MG63 (cell line): ENCODE measurements around the gene ATOH1. TPM values are rescaled to one million over a fixed set of nuclear protein-coding genes. Genes with fewer than 3 reads are reported as not detected.
A peak's percentile ranks its signal among the peaks of the same experiment; 100 is the strongest.

Experiments used
- DNase-seq: peaks from one replicate; pipeline ENCODE4 v3.0.0-alpha.2; 2020
- H3K27me3 ChIP-seq: fragments of 250-450 bp; sonication (Bioruptor Pico); 2 replicates; pipeline ENCODE4 v1.5.1; 2020; ENCODE audit warnings: mild to moderate bottlenecking, moderate library complexity
- H3K36me3 ChIP-seq: fragments of 250-450 bp; sonication (Bioruptor Pico); 2 replicates; pipeline ENCODE4 v1.5.1; 2020; ENCODE audit warnings: mild to moderate bottlenecking, moderate library complexity
- H3K4me3 ChIP-seq: fragments of 250-450 bp; sonication (Bioruptor Pico); 2 replicates; pipeline ENCODE4 v1.5.1; 2020; ENCODE audit warnings: mild to moderate bottlenecking, moderate library complexity
- H3K9me3 ChIP-seq: fragments of 250-450 bp; sonication (Bioruptor Pico); 2 replicates; pipeline ENCODE4 v1.5.1; 2020; ENCODE audit warnings: mild to moderate bottlenecking, moderate library complexity
- total RNA-seq: library from RNA; depleted of rRNA; stranded (reverse); fragments of >200 nt; shearing (Covaris generic); gene quantifications from 2 replicates; pipeline ENCODE4 v1.2.3, GENCODE V29; 2014; ENCODE audit warnings: low replicate concordance; rRNA removed

The ATOH1 gene, protein sequence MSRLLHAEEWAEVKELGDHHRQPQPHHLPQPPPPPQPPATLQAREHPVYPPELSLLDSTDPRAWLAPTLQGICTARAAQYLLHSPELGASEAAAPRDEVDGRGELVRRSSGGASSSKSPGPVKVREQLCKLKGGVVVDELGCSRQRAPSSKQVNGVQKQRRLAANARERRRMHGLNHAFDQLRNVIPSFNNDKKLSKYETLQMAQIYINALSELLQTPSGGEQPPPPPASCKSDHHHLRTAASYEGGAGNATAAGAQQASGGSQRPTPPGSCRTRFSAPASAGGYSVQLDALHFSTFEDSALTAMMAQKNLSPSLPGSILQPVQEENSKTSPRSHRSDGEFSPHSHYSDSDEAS
- not detected in 2 replicates for total RNA-seq

DNA sequence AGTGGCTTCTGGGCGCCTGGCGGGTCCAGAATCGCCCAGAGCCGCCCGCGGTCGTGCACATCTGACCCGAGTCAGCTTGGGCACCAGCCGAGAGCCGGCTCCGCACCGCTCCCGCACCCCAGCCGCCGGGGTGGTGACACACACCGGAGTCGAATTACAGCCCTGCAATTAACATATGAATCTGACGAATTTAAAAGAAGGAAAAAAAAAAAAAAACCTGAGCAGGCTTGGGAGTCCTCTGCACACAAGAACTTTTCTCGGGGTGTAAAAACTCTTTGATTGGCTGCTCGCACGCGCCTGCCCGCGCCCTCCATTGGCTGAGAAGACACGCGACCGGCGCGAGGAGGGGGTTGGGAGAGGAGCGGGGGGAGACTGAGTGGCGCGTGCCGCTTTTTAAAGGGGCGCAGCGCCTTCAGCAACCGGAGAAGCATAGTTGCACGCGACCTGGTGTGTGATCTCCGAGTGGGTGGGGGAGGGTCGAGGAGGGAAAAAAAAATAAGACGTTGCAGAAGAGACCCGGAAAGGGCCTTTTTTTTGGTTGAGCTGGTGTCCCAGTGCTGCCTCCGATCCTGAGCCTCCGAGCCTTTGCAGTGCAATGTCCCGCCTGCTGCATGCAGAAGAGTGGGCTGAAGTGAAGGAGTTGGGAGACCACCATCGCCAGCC is at the start of gene ATOH1:
Gene ATOH1, plus strand, starts transcription at position 422 of the 663 bp plus-strand sequence. Its CDS starts 174 bp downstream, at position 596.
- DNase-seq = peak; percentile 2
- Histone ChIP-seq H3K9me3 (no peaks in the 10 kb centered on the region), H3K27me3 (peaks cover 27% of the 10 kb centered on the region), H3K4me3 (no peak within 1 kb of the TSS), H3K36me3 (no peaks in the 10 kb centered on the region)

DNA sequence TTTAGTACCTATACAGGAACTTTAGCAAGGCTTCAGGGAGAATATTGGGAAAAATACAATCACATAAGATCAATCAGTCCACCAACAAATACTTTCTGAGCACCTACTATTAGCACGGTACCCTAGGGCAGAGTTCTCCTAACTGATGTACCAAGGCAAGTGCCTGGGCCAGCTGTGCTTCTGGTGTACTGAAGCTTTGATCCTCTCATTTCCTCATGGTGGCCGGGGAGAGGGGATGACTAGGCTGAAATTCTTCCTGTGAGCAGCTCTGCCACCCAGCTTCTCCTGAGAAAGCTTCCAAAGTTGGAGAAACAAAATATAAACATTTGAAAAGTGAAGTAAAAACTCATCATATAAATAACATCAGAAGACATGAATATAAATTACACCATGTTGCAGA is 49.3 kb upstream of the ATOH1 start:
- Histone ChIP-seq H3K4me3 (no peak overlapping the region), H3K27me3 (no peaks in the 10 kb centered on the region), H3K9me3 (no peaks in the 10 kb centered on the region), H3K36me3 (no peaks in the 10 kb centered on the region)
- no peak for DNase-seq

DNA sequence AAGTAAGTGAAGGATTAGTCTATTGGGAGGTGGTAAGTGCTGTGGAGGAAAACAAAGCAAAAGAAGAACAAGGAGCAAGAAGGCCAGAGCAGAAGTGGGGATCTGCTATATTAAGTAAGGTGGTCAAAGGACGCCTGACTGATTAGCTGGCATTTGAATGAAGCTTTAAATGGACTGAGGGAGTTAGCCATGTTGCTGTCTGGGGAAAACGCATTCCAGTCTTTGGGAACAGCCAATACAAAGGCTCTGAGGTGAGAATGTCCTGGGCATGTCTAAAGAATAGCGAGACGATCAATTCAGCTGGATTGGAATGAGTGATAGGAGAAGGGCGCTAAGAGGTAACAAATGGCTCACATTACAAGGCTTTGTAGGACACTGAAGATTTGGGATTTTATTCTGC is 48.5 kb upstream of the ATOH1 start:
- Histone ChIP-seq H3K9me3 (no peaks in the 10 kb centered on the region), H3K27me3 (no peaks in the 10 kb centered on the region), H3K4me3 (no peak overlapping the region), H3K36me3 (no peaks in the 10 kb centered on the region)
- no peak for DNase-seq

DNA sequence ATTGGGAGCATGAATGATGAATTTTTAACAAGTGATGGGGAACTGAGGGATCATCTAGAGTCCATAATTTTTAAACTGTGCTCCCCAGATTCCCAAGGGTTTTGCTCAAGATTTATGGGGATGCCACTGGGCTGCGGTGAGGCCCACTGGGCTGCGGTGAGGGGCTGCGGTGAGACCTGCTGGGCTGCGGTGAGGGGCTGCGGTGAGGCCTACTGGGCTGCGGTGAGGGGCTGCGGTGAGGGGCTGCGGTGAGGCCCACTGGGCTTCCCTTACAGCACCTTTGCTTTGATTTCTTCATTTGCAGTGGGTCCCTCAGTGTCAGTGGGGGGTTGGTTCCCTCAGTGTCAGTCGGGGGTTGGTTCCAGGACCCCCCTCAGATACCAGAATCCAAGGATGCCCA is 47.4 kb upstream of the ATOH1 start:
- DNase-seq = no peak
- H3K36me3 ChIP-seq = no peaks in the 10 kb centered on the region
- no peaks in the 10 kb centered on the region for H3K9me3 ChIP-seq
- H3K27me3 ChIP-seq = no peaks in the 10 kb centered on the region
- no peak overlapping the region for H3K4me3 ChIP-seq

DNA sequence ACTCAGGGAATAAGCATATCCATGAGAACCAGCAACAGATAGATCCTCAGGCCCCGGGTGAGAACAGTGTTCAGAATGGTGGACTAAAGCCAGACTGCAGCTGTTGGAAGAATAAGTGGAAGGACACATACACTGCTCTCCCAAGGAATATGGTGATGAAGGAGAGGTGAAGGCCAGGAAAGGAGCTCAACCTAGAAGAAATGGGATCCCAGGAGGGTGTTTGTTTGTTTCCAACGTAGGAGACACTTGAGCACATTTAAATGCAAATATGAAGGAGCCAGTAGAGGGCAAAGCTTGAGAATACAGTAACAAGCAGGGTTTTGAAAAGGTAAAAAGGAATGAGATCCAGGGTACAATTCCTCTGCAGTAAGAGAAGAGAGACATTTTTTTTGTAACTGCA is 42.4 kb upstream of the ATOH1 start:
- no peak for DNase-seq
- no peaks in the 10 kb centered on the region for H3K36me3 ChIP-seq
- H3K9me3 ChIP-seq = no peaks in the 10 kb centered on the region
- no peaks in the 10 kb centered on the region for H3K27me3 ChIP-seq
- H3K4me3 ChIP-seq = no peak overlapping the region

DNA sequence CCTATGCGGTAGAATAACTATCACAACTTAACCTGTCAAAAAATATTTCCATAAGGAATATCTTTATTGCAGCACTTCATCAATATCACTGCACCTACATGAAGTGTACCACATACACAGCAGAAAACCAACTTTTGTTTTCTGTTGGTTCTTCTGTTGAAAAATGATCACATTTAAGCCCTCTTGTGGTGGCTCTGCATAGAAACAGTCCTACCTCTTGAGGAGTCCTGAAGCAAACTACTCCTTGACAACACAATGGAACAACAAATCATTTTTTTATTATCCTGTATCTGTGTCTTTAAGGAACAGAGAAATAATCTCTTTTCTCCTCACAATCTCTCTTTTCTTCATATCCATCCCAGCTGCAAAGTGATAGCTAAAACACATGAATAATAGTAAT is 39.8 kb upstream of the ATOH1 start:
- H3K9me3 ChIP-seq = no peaks in the 10 kb centered on the region
- DNase-seq = no peak
- no peaks in the 10 kb centered on the region for H3K27me3 ChIP-seq
- no peak overlapping the region for H3K4me3 ChIP-seq
- H3K36me3 ChIP-seq = no peaks in the 10 kb centered on the region

DNA sequence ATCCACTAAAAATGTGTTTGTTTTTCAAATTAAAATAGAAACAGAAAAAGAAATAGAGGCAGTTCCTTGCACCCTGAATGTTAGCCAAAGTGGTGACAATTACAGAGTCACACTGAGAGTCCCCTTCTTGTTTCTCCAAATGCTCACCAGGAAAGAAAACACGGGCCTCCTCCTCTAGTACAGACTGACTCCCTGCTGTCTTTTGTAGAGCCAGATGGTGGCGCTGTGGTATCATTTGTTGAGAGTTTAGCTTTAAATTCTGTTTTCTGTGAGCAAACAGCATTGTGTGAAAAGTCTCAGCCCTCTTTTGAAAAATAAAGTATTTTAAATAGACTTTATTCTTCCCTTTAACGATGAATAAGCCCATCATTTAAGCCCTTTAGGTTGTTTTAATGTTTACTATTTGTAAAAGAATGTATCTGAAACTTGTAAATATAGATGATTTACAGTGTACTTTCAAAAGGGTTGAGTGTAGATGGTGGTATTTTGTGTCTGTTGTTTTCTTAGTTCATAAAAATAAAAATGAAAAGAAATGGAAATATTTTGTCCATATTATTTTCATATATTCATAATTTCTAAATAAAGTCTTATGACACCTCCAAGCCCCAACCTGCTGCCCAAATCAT is 36.9 kb upstream of the ATOH1 start:
- no peak for DNase-seq
- Histone ChIP-seq H3K27me3 (no peaks in the 10 kb centered on the region), H3K36me3 (no peaks in the 10 kb centered on the region), H3K9me3 (no peaks in the 10 kb centered on the region), H3K4me3 (no peak overlapping the region)

DNA sequence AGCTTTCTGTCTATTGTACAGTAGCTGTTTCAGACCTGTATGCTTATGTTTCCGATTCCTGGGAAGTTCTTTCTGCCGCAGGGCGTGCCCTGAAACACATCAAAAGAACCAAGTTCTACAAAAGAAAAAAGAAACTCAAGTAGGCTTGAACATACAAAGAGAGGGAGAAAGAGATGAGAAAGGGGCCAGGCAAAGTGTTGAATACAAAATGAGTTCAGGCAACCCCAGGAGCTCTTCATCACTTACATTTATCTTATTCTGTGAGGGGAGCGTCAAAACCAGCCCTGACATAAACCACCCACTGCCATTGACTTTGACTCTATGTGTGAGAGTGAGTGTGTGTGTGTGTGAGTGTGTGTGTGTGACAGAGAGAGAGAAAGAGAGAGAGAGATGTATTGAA is 26.5 kb upstream of the ATOH1 start:
- no peaks in the 10 kb centered on the region for H3K9me3 ChIP-seq
- no peak overlapping the region for H3K4me3 ChIP-seq
- no peak for DNase-seq
- H3K27me3 ChIP-seq = no peaks in the 10 kb centered on the region
- H3K36me3 ChIP-seq = no peaks in the 10 kb centered on the region

DNA sequence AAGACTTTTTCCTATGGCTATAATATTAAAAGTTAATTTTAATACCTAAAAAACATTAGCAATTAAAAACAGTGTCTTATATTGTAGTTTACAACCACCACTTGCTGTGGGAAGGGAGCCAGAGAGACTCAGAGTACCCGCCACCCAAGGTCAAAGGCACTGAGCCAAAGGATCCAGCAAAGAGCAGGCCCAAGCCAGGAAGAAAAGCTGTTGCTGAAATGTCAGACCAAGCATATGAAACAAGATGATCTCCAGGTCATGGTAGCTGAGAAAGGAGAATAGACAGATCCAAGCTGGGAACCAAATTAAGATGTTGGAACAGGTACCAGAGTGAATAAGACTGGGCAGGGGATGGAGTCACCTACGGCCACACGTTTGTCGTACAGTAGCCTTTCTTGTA is 18.8 kb upstream of the ATOH1 start:
- no peak overlapping the region for H3K4me3 ChIP-seq
- no peaks in the 10 kb centered on the region for H3K36me3 ChIP-seq
- DNase-seq = no peak
- no peaks in the 10 kb centered on the region for H3K9me3 ChIP-seq
- no peaks in the 10 kb centered on the region; the same call in 1 of the 2 replicates for H3K27me3 ChIP-seq

DNA sequence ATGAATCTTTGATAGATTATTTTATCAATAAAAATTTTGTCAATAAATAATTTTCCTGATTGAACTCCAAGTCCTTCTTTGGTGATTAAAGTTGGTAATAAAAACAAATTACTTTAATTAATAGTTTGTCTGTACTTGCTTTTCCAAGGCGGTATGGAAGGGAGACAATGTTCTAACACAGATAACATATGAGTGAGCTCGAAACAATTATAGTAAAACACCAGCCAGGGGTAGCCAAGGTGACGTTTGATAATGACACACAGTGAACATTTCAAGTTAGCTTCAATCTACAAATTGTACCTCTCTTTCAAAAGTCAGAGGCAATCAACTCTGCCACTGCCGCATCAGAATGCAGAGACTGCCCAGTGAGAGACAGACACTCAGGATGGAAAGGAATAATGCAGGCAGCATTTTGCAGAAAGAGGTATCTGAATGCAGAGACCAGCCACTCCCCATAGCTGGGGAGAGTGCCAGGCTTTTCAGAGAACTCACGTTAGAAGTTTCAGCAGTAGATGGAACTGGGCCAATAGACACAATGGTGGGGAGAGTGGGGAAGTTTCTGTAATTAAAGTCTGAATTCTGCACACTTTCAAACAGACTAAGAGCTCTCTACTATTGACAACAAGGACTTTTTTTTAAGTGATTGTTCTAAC is 18.1 kb upstream of the ATOH1 start:
- no peaks in the 10 kb centered on the region for H3K36me3 ChIP-seq
- DNase-seq = no peak
- H3K27me3 ChIP-seq = no peaks in the 10 kb centered on the region; the same call in 1 of the 2 replicates
- no peak overlapping the region for H3K4me3 ChIP-seq
- no peaks in the 10 kb centered on the region for H3K9me3 ChIP-seq

DNA sequence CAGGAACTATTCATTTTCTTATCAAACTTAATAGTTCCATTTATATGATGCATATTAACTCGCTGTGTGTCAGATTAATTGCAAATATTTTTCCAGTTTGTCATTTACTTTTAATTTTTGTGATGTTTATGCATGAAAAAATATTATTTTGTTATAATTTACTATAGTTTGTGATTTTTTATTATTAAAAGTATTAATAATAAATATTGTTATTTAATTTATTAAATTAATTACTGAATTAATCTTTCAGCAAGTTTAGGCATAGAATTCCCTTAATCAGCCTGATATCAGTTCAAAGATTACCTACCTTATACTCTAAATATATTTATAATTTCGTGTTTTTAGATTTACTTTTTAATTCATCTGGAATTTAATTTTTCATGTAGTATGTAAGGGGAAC is 15.5 kb upstream of the ATOH1 start:
- DNase-seq = no peak
- Histone ChIP-seq H3K4me3 (no peak overlapping the region), H3K9me3 (no peaks in the 10 kb centered on the region)

DNA sequence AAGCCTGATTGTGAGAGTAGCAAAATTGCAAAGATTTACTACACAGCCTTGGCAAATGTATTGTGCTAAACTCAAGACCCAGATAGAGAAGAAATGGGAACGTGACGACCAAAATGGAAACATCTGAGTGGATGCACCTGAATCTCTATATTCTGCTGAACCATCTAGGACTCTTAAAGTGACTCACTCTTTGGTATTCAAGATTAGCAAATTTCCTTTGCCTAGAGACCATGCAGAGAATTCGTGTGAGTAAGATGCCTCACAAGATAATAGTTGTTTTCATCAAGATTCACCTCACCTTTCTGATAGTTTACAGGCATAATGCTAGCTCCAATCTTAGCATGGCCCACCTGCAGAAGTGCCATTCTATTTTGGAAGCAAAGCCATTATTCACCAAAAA is 14.4 kb upstream of the ATOH1 start:
- no peaks in the 10 kb centered on the region for H3K36me3 ChIP-seq
- no peak for DNase-seq

More for the DNA sequence above, 15.5 kb upstream of the ATOH1 start:
- Histone ChIP-seq H3K27me3 (no peaks in the 10 kb centered on the region; the same call in 1 of the 2 replicates), H3K36me3 (no peaks in the 10 kb centered on the region)

DNA sequence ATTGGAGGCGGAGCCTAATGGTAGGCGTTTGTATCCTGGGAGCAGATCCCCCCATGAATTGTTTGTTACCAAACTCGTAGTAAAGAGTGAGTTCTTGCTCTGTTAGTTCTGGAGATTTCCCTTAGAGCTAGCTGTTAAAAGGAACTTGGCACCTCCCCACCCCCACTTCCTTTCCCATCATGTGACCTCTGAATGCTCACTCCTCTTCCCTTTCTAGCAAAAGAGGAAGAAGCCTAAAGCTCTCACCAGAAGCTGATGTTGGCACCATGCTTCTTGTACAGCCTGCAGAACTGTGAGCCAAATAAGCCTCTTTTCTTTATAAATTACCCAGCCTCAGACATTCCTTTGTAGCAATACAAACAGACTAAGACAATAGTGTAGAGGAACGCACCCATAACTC is 13.8 kb upstream of the ATOH1 start:
- no peaks in the 10 kb centered on the region for H3K9me3 ChIP-seq
- no peak overlapping the region for H3K4me3 ChIP-seq
- no peak for DNase-seq
- H3K36me3 ChIP-seq = no peaks in the 10 kb centered on the region
- H3K27me3 ChIP-seq = no peaks in the 10 kb centered on the region; the same call in 1 of the 2 replicates

More for the DNA sequence above, 14.4 kb upstream of the ATOH1 start:
- Histone ChIP-seq H3K27me3 (no peaks in the 10 kb centered on the region; the same call in 1 of the 2 replicates), H3K9me3 (no peaks in the 10 kb centered on the region), H3K4me3 (no peak overlapping the region)

DNA sequence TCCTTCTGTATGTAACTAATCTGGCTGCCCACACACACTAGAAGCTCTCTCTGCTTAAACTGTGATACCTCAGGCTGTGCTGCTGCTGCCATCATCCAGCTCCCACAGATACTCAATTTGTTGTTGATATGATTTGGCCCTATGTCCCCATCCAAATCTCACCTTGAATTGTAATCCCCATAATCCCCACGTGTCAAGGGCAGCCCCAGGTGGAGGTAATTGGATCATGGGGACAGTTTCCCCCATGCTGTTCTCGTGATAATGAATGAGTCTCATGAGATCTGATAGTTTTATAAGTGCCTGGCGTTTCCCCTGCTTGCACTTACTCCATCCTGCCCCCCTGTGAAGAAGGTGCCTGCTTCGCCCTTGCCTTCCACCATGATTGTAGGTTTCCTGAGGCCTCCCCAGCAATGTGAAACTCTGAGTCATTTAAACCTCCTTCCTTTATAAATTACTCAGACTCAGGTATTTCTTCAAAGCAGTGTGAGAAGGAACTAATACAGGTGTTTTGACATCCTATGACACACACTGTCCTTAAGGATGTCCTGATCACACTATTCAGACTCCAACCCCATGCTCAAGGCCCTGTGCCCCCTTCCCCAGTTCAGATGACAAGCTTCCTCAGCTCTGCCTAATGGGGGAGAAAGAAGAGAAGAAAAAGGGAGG is 2.9 kb upstream of the ATOH1 start:
- no peaks in the 10 kb centered on the region for H3K36me3 ChIP-seq
- H3K27me3 ChIP-seq = peaks cover 25% of the 10 kb centered on the region

DNA sequence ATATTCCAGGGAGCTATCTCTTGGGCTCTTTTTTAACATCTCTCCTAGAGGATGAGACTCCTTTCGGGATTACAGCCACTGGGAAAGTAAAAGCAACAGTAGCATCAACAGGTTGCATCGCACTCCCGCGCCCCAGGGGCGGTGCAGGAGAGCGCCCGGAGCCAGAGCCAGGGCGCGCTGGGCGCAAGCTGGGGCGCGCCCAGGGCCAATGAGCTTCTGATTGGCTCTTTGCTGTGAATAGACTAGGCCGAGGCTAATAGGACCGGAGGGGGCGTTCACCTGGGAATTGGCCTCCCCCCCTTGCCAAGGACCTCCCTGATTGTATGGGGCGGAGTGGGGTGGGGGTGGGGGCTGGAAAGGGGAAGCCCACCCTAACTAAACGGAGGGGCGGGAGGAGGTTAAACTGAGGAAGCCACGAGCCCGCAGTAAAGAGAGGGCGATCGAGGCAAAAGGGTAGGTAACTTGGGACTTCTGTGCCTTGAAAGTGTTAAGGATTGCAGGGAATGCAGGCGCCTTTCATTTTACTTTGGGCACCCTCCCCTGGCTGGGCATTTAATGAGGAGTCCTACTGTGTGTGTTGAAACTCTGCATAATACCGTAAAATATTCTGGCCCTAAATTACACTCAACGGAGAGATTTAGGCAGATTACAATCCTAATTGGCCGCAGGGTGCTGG is 1.1 kb upstream of the ATOH1 start:
- H3K36me3 ChIP-seq = no peaks in the 10 kb centered on the region
- H3K9me3 ChIP-seq = no peaks in the 10 kb centered on the region
- DNase-seq = no peak
- no peak overlapping the region for H3K4me3 ChIP-seq
- peaks cover 27% of the 10 kb centered on the region for H3K27me3 ChIP-seq

More for the DNA sequence above, 2.9 kb upstream of the ATOH1 start:
- no peak for DNase-seq
- Histone ChIP-seq H3K4me3 (no peak overlapping the region), H3K9me3 (no peaks in the 10 kb centered on the region)
